Neural cell (in vitro differentiated cells): ENCODE results near the gene LMBRD1. TPM values are rescaled to one million over a fixed set of nuclear protein-coding genes. Genes with fewer than 3 reads are reported as not detected.

ENCODE experiments used
- H2AFZ ChIP-seq: fragments of 200-600, 300-800 bp; sonication (generic), shearing (Covaris generic); 2 replicates; pipeline ENCODE4 v1.6.0; 2014; ENCODE audit warnings: low read depth, mild to moderate bottlenecking, antibody characterized with exemption, low read length, moderate library complexity
- H3F3A ChIP-seq: fragments of 200-600 bp; shearing (Covaris generic); 2 replicates; pipeline ENCODE4 v1.6.1; 2016; ENCODE audit warnings: mild to moderate bottlenecking, moderate library complexity, mixed read lengths, antibody characterized with exemption, low read length; ENCODE audit not compliant: insufficient read depth, poor library complexity, severe bottlenecking
- H3K27ac ChIP-seq: fragments of 200-600, 300-800 bp; sonication (generic), shearing (Covaris generic); 2 replicates; pipeline ENCODE4 v1.5.1; 2014; ENCODE audit warnings: mild to moderate bottlenecking, low read length, moderate library complexity
- H3K27me3 ChIP-seq: fragments of 300-800, 200-600 bp; sonication (generic), shearing (Covaris generic); 2 replicates; pipeline ENCODE4 v1.6.0; 2014; ENCODE audit warnings: mild to moderate bottlenecking, low read depth, low read length, moderate library complexity; ENCODE audit not compliant: insufficient read depth
- H3K36me3 ChIP-seq: fragments of 300-800, 200-600 bp; sonication (generic), shearing (Covaris generic); 2 replicates; pipeline ENCODE4 v1.5.1; 2014; ENCODE audit warnings: mild to moderate bottlenecking, antibody characterized with exemption, low read length, moderate library complexity; ENCODE audit not compliant: insufficient read depth
- H3K4me2 ChIP-seq: fragments of 300-800, 200-600 bp; sonication (generic), shearing (Covaris generic); 2 replicates; pipeline ENCODE4 v1.6.0; 2014; ENCODE audit warnings: mild to moderate bottlenecking, low read length
- H3K4me3 ChIP-seq: fragments of 300-800, 200-600 bp; sonication (generic), shearing (Covaris generic); 2 replicates; pipeline ENCODE4 v1.5.1; 2014; ENCODE audit warnings: mild to moderate bottlenecking, low read length, moderate library complexity
- H3K79me2 ChIP-seq: fragments of 200-600 bp; shearing (Covaris generic); replicated peaks from 2 replicates; pipeline ENCODE4 v1.6.0; 2014; ENCODE audit warnings: mild to moderate bottlenecking, low read length, moderate library complexity; ENCODE audit not compliant: insufficient read depth
- H3K9ac ChIP-seq: fragments of 300-800, 200-600 bp; sonication (generic), shearing (Covaris generic); 2 replicates; pipeline ENCODE4 v1.6.1; 2016; ENCODE audit warnings: mild to moderate bottlenecking, low read length, mixed read lengths
- H3K9me2 ChIP-seq: fragments of 200-600 bp; shearing (Covaris generic); 2 replicates; pipeline ENCODE4 v1.6.1; 2016; ENCODE audit warnings: mild to moderate bottlenecking, low read length, mixed read lengths; ENCODE audit not compliant: insufficient read depth
- H3K9me3 ChIP-seq: fragments of 200-600, 300-800 bp; sonication (generic), shearing (Covaris generic); 2 replicates; pipeline ENCODE4 v1.6.1; 2016; ENCODE audit warnings: mild to moderate bottlenecking, mixed run types, low read length, moderate library complexity, mixed read lengths
- H4K20me1 ChIP-seq: fragments of 200-600 bp; shearing (Covaris generic); 2 replicates; pipeline ENCODE4 v1.6.1; 2016; ENCODE audit warnings: mild to moderate bottlenecking, mixed run types; ENCODE audit not compliant: insufficient read depth
- EP300 ChIP-seq: fragments of 450-650 bp; conservative IDR thresholded peaks from 2 replicates; pipeline ENCODE4 v1.6.1; 2014; ENCODE audit warnings: antibody characterized with exemption, mild to moderate bottlenecking, moderate library complexity; ENCODE audit not compliant: poor library complexity, severe bottlenecking
- MXI1 ChIP-seq: fragments of 450-650 bp; conservative IDR thresholded peaks from 2 replicates; pipeline ENCODE4 v1.6.1; 2014; ENCODE audit warnings: antibody characterized with exemption, mild to moderate bottlenecking; ENCODE audit not compliant: poor library complexity, severe bottlenecking
- POLR2AphosphoS5 ChIP-seq: IDR thresholded peaks from 2 replicates; pipeline ENCODE4 v1.6.1; 2012
- RAD21 ChIP-seq: fragments of 450-650 bp; conservative IDR thresholded peaks from 2 replicates; pipeline ENCODE4 v1.6.1; 2014; ENCODE audit warnings: antibody characterized with exemption, mild to moderate bottlenecking, moderate library complexity
- SMC3 ChIP-seq: fragments of 450-650 bp; conservative IDR thresholded peaks from 2 replicates; pipeline ENCODE4 v1.6.1; 2014; ENCODE audit warnings: antibody characterized with exemption, mild to moderate bottlenecking, moderate library complexity; ENCODE audit not compliant: poor library complexity
- TAF1 ChIP-seq: IDR thresholded peaks from 2 replicates; pipeline ENCODE4 v1.6.1; 2012; ENCODE audit warnings: low read depth
- polyA plus RNA-seq: library from polyadenylated mRNA; depleted of rRNA; stranded (reverse); fragments of >200 nt; gene quantifications from 2 replicates; pipeline ENCODE4 v1.2.3, GENCODE V29; 2014
- TF ChIP-seq, protein P1 (sequence below): fragments of 450-650 bp; IDR thresholded peaks from 2 replicates; pipeline ENCODE4 v1.5.1; 2014; ENCODE audit warnings: antibody characterized with exemption, mild to moderate bottlenecking, moderate library complexity; ENCODE audit not compliant: poor library complexity, severe bottlenecking
- TF ChIP-seq, protein P2 (sequence below): IDR thresholded peaks from 2 replicates; pipeline ENCODE4 v1.6.1; 2012; ENCODE audit warnings: borderline replicate concordance

Gene LMBRD1
- polyA plus RNA-seq, 1 donor from 2014 or later, result 84.2 TPM

DNA sequence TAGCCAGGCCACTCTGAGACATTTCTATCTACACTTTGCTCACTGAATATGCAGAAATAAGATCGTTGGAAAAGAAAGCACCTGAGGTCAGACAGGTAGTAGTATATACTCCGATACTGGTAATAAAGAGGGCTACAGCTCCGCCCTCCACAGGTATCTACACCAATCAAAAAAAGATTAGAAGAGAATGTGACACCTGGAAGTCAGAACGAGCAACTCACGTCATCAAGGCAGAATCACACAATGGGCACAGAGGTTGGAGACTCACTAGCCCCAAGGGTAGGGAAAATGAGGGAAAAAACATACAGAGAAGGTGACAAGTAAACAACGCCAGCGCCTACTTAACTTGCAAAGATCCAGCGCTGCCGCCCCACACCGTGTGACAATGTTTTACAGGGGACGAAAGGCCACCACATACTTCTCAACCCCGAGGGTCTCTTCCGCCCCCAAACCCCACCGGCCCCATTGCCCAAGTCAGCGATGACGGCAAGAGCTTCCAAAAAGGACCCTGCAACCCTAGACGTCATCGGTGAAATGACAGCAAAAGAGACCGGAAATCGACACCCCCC, 653 bp downstream of the LMBRD1 start:
- Histone ChIP-seq H3K36me3 (no peaks in the 10 kb centered on the region), H3K27ac (peak overlapping the region; percentile 92), H2AFZ (peak overlapping the region; percentile 92), H3K27me3 (no peaks in the 10 kb centered on the region), H3K4me3 (peak overlapping the region; percentile 73), H3K4me2 (peak overlapping the region; percentile 86), H3F3A (no peaks in the 10 kb centered on the region), H3K9me3 (no peaks in the 10 kb centered on the region), H3K79me2 (peaks cover 43% of the 10 kb centered on the region), H3K9ac (peak overlapping the region; percentile 93), H3K9me2 (no peaks in the 10 kb centered on the region), H4K20me1 (no peaks in the 10 kb centered on the region)
- TF ChIP-seq MXI1 (no peak), POLR2AphosphoS5 (peak; percentile 93), TAF1 (peak; percentile 75)
- TF ChIP-seq, protein P1, sequence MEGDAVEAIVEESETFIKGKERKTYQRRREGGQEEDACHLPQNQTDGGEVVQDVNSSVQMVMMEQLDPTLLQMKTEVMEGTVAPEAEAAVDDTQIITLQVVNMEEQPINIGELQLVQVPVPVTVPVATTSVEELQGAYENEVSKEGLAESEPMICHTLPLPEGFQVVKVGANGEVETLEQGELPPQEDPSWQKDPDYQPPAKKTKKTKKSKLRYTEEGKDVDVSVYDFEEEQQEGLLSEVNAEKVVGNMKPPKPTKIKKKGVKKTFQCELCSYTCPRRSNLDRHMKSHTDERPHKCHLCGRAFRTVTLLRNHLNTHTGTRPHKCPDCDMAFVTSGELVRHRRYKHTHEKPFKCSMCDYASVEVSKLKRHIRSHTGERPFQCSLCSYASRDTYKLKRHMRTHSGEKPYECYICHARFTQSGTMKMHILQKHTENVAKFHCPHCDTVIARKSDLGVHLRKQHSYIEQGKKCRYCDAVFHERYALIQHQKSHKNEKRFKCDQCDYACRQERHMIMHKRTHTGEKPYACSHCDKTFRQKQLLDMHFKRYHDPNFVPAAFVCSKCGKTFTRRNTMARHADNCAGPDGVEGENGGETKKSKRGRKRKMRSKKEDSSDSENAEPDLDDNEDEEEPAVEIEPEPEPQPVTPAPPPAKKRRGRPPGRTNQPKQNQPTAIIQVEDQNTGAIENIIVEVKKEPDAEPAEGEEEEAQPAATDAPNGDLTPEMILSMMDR, result no peak

DNA sequence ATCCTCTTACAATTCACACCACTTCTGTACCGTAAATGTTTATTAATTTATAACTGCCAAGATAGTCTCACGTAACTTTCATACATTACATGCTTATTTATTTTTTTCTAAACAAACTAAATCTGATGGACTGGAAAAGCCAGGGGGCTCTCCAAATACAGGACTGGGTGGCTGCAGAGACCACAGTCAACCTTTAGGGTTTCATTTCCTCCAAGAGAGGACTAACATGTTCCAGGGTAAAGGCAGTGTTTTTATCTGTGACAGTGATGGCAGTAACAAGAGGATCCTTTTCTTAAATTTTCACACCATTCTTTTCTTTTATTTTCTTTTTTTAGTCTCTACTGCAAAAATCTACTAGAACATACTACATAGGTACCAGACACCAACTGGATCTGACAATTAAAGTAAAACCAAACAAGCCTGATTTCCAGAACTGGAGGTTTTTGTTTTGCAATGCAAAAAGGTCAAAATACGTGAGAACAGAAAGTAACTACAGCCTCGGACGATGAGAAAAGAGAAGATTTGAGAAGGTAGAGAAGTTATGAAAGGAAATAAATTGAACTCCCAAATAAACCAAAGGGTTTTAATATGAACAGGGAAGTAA, 1.2 kb downstream of the LMBRD1 start:
- Histone ChIP-seq H3K36me3 (no peaks in the 10 kb centered on the region), H2AFZ (peak overlapping the region; percentile 92), H3K9me2 (no peaks in the 10 kb centered on the region), H4K20me1 (no peaks in the 10 kb centered on the region), H3K4me2 (peak overlapping the region; percentile 86), H3K79me2 (peaks cover 43% of the 10 kb centered on the region), H3K27me3 (no peaks in the 10 kb centered on the region), H3K27ac (peak overlapping the region; percentile 92), H3K4me3 (peak overlapping the region; percentile 73), H3K9me3 (no peaks in the 10 kb centered on the region), H3K9ac (peak overlapping the region; percentile 93), H3F3A (no peaks in the 10 kb centered on the region)
- TF ChIP-seq, protein P1, result peak; percentile 13
- TF ChIP-seq RAD21 (no peak), SMC3 (peak; percentile 6), MXI1 (no peak), EP300 (no peak)
- TF ChIP-seq, protein P2, sequence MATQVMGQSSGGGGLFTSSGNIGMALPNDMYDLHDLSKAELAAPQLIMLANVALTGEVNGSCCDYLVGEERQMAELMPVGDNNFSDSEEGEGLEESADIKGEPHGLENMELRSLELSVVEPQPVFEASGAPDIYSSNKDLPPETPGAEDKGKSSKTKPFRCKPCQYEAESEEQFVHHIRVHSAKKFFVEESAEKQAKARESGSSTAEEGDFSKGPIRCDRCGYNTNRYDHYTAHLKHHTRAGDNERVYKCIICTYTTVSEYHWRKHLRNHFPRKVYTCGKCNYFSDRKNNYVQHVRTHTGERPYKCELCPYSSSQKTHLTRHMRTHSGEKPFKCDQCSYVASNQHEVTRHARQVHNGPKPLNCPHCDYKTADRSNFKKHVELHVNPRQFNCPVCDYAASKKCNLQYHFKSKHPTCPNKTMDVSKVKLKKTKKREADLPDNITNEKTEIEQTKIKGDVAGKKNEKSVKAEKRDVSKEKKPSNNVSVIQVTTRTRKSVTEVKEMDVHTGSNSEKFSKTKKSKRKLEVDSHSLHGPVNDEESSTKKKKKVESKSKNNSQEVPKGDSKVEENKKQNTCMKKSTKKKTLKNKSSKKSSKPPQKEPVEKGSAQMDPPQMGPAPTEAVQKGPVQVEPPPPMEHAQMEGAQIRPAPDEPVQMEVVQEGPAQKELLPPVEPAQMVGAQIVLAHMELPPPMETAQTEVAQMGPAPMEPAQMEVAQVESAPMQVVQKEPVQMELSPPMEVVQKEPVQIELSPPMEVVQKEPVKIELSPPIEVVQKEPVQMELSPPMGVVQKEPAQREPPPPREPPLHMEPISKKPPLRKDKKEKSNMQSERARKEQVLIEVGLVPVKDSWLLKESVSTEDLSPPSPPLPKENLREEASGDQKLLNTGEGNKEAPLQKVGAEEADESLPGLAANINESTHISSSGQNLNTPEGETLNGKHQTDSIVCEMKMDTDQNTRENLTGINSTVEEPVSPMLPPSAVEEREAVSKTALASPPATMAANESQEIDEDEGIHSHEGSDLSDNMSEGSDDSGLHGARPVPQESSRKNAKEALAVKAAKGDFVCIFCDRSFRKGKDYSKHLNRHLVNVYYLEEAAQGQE, result no peak
